ENCODE data around the gene WNT9A.

The WNT9A gene

GRCh38 chr1:227943381-227944089 is 4.2 kb downstream of the WNT9A start:
- no peak for DNase-seq (ENCODE audit: insufficient read length, low spot score)
- no peak for TF ChIP-seq CTCF (IDR thresholded peaks at IDR 0.05; ENCODE audit: insufficient read depth, missing control alignments)
- FAIRE-seq: no peak

GRCh38 chr1:227942716-227943261 is 4.9 kb downstream of the WNT9A start:
- no peak for FAIRE-seq
- TF ChIP-seq CTCF (IDR thresholded peaks at IDR 0.05; ENCODE audit: insufficient read depth, missing control alignments): no peak
- DNase-seq (ENCODE audit: insufficient read length, low spot score): no peak

GRCh38 chr1:227942021-227942715 is 5.6 kb downstream of the WNT9A start:
- no peak for DNase-seq (ENCODE audit: insufficient read length, low spot score)
- no peak for FAIRE-seq
- no peak for TF ChIP-seq CTCF (IDR thresholded peaks at IDR 0.05; ENCODE audit: insufficient read depth, missing control alignments)

- TF ChIP-seq CTCF (IDR thresholded peaks at IDR 0.05; ENCODE audit: insufficient read depth, missing control alignments): no peak
- FAIRE-seq: no peak
- DNase-seq (ENCODE audit: insufficient read length, low spot score): no peak
These were observed 6.2 kb downstream of the WNT9A start for GRCh38 chr1:227941509-227942020.

- DNase-seq (ENCODE audit: insufficient read length, low spot score) (no peak), FAIRE-seq (no peak)
- no peak for TF ChIP-seq CTCF (IDR thresholded peaks at IDR 0.05; ENCODE audit: insufficient read depth, missing control alignments)
These were observed 6.9 kb downstream of the WNT9A start for GRCh38 chr1:227940791-227941241.

DNA sequence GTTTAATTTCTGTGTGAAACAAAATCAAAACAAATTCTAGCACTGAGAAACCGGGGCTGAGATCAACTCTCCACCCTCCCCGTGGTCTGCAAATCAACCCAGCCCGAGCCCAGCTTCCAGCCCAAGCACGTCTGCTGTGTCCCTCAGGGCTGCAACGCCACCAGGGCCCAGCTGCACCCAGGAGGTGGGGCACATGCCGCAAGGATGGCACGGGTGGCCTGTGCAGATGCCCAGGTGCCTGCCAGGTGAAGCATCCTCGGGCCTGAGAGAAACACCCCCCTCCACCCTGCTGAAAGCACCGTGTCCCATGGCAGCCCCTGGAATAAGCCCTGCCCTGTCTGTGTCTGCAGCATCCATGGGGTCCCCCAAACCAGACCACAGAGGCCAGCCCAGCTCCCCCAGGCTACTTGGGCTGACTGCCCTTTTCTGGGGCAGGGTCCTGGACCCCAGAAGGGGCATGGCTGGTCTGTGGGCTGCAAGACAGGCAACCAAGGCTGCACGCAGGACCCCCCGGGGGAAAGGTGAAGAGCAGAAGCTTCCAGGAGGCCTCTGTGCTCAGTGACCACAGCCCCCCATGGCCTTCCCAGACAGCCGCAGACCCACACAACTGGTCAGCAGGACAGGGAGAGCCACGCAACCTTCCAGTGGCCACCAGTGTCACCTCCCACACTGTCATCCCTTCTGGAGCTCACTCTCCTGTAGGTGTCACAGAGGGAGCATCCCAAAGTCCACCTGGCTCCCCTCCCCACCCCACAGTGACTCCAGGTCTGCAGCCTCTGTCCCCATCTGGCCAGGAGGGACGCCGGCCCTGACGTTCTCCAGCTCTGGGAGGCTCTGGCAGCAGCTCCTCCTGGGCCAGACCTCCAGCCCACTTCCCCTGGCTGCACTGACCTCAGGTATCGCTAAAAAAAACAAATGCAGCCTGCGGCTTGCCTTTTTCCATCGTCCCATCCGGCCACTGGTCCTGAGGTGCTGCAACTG is 7.7 kb downstream of the WNT9A start:
- no peak for TF ChIP-seq CTCF (IDR thresholded peaks at IDR 0.05; ENCODE audit: insufficient read depth, missing control alignments)
- DNase-seq (ENCODE audit: insufficient read length, low spot score): no peak
- no peak for FAIRE-seq
